NCI-H2029 (cell line): ENCODE data around the gene IL37.
"Not testable (repeated sequence)": the region's sequence is repeated elsewhere in the genome, so short reads cannot be mapped to it uniquely, and the experiment has no call there.

Experiments
- DNase-seq: peaks from one replicate; lab custom pipeline; 2025; lab: John Stamatoyannopoulos, UW

The IL37 gene

GRCh38 chr2:112889976-112890375 is 21.0 kb upstream of the IL37 start:
- DNase-seq, result no peak

GRCh38 chr2:112891385-112891831 is 19.6 kb upstream of the IL37 start:
- peak; percentile 7 for DNase-seq

- no peak for DNase-seq
These were observed 17.2 kb upstream of the IL37 start for GRCh38 chr2:112893752-112894151.

GRCh38 chr2:112896909-112897623 is 13.9 kb upstream of the IL37 start:
- no peak for DNase-seq

GRCh38 chr2:112897624-112897978 is 13.4 kb upstream of the IL37 start:
- no peak for DNase-seq

GRCh38 chr2:112901431-112902065 is 9.4 kb upstream of the IL37 start:
- DNase-seq, result not testable (repeated sequence)

- DNase-seq, result no peak
These were observed 8.1 kb upstream of the IL37 start for GRCh38 chr2:112902816-112903215.

GRCh38 chr2:112904883-112905282 is 6.1 kb upstream of the IL37 start:
- DNase-seq, result no peak

GRCh38 chr2:112906276-112906675 is 4.7 kb upstream of the IL37 start:
- DNase-seq, result no peak

GRCh38 chr2:112907001-112907949 is 3.7 kb upstream of the IL37 start:
- DNase-seq, result no peak

GRCh38 chr2:112908559-112908958 is 2.4 kb upstream of the IL37 start:
- not testable (repeated sequence) for DNase-seq

GRCh38 chr2:112910219-112910618 is 746 bp upstream of the IL37 start:
- peak; percentile 59 for DNase-seq

GRCh38 chr2:112912403-112912802 is 1.4 kb downstream of the IL37 start:
- DNase-seq, result no peak

- DNase-seq, result no peak
These were observed 4.6 kb downstream of the IL37 start for GRCh38 chr2:112915300-112916144.

GRCh38 chr2:112916145-112916571 is 5.2 kb downstream of the IL37 start:
- DNase-seq, result no peak

- no peak for DNase-seq
These were observed 5.8 kb downstream of the IL37 start for GRCh38 chr2:112916625-112917247.

GRCh38 chr2:112917856-112918255 is 6.9 kb downstream of the IL37 start:
- DNase-seq, result no peak

- no peak for DNase-seq
These were observed 7.3 kb downstream of the IL37 start for GRCh38 chr2:112918256-112918655.

GRCh38 chr2:112919086-112919485 is 8.1 kb downstream of the IL37 start:
- no peak for DNase-seq

- DNase-seq, result no peak
These were observed 10.1 kb downstream of the IL37 start for GRCh38 chr2:112920923-112921532.

- DNase-seq, result no peak
These were observed 11.0 kb downstream of the IL37 start for GRCh38 chr2:112921982-112922381.
